ENCODE measurements around the gene MAGEA11.
"Not testable (repeated sequence)": the region's sequence is repeated elsewhere in the genome, so short reads cannot be mapped to it uniquely, and the experiment has no call there.

MAGEA11 gene

DNA sequence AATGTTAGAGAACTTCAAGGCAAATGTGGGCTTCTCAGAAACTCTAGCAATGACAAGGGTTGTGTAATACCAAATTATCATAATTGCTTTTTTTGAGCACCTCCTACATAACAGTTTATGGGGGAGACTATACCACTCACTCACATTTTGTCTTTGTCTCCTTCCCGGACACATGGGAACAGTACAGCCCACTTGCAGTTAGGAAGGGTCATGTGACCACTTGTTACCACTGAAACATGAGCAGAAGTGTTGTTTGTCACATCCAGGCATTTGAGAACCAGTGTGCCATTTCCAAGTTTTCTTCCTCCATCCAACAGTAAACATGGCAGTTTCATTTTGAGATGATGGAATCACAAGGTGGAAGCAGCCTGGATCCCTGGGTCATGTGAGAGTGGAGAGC is 6.9 kb downstream of the MAGEA11 start:
- DNase-seq: no peak

DNA sequence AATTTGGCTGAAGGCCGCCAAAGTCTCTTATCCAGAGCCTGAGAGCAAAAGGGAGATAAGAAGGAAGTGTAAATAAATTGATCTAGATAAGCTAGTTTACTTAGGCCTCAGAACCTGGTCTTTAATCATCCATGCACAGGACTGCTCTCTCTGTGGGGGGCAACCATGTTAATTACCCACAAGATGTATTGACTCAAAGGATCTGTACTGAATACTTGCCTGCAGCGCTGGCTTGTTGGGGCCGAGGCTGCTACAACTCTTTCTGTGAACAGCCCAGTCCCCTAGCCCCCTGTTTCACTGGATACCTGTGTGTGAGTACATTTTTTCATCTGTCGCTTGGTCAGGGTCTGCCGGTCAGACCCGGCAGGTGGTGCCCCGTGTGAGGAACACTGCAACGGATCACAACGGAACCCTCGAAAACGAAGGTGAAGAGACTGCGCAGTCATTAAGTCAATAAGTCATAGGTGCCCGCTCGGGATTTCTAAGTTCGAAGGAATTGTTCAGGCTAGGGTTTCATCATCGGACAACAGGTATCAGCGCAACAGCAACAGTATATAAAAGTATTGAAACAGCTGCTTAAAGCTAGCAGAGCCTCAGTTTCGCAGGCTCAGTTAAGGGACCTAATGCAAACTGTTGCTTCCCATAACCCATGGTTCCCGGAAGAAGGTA is 8.3 kb downstream of the MAGEA11 start:
- no peak for DNase-seq

- DNase-seq: not testable (repeated sequence)
Measured at GRCh38 chrX:149721241-149721640, 9.4 kb downstream of the MAGEA11 start.

GRCh38 chrX:149721778-149722177 is 9.9 kb downstream of the MAGEA11 start:
- no peak for DNase-seq

DNA sequence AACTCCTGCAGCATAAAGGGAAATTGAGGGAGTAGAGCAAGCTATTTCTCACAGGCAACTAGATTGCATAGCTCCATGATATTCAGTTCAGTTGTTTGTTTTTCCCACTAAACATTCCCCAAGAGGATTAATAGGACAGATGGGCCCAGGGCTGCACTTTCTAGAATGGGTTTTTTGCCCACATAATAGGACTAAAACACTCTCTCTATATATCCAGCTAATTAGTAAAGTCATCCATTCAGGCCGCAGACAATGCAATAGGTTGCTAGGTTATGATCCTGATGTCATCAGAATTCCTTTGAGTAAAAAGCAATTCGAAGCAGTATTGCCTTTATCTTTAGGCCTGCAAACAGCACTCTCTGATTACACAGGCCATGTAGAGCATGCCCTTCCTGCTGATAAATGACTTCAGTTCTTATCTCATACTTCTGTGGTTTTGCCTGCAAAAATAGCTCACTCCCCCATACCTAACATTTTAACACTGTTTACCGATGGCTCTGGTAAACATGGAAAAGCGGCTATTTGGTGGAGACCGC is 11.8 kb downstream of the MAGEA11 start:
- DNase-seq: not testable (repeated sequence)

- not testable (repeated sequence) for DNase-seq
Measured at GRCh38 chrX:149727308-149727707, 15.4 kb downstream of the MAGEA11 start.

DNA sequence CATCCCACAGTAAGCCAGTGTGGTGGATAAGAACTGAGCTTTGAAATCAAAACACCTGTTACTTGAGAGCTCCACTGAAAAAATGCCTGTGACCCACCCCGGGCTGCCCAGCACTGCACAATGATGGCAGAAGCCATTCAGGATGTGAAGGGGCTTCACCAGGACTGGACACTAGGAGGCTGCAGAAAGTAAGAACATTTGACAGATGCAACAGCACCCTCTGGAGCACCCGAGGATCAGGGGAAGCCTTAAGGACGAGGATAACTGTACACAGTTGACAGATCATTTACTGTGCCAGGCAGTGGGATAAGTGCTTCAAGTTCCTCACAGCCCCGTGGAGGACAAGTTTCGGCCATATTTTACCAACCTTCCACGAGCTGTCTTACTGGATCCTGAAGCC is 30.4 kb downstream of the MAGEA11 start:
- DNase-seq: not testable (repeated sequence)

DNA sequence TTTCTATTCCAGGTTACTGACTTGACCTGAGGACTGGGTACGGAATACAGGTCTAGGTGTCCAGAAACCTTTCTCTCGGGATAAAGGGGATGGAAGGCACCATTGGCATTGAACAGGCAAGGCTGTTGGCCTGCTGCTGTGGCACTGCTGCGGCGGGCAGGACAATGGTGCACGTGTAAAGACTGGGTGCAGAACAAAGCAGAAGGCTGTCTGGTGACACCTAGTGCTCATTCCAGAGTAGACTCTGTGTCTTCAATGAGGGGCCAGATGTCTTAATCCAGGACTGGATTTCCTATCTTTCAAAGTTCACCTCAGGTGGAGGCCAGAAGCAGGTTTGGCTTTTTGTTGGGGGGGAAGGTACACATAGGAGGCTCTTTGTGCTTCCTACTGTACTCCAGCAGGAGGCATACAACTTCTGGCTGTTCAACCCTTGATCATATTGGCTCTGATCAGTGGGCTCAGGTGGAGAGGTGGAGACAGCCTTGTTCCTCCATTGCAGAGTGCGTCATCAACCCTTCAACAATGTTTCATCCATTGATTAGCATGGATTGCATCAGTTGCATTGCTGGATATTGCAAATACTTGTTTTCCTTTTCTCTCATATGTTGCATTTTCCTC is 34.6 kb downstream of the MAGEA11 start:
- DNase-seq: not testable (repeated sequence)

DNA sequence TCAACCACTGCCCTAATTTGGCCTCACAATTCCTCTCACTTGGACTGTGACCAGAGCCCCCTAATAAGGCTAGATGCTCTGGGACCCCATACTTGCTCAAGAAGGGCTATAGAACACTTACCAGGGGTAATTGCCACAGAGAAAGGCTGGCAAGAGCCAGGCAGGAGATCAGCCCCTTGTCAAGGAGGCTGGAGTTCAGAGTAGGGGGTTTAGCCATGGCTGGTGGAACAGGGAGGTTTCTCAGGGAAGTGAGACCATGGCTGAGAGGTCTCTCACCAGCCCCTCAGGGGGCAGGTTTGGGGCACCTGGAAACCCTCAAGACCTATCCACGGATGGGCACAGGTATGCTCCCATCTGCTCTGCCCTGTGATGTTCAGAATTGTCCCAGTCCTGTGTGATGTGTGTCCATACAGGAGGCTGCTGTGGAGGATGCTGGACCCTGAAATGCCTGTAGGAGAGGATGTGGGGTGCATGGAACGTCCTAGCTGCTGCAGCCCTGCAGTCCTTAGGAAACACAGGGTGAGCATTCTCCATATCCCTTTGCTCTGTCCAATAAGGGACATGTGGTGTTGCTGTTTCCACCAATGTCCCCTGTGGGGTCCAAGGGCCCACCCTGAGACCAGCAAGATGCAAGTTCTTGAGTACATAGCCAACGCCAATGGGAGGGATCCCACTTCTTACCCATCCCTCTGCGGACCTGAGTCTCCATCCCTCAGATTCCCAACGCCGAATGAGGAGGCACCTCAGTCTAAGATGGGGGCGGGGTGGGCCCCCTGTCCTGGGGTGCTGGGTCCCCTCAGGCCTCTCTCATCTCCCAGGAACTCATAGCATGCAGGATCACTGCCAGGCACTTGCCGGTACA is 45.6 kb downstream of the MAGEA11 start:
- no peak for DNase-seq

DNA sequence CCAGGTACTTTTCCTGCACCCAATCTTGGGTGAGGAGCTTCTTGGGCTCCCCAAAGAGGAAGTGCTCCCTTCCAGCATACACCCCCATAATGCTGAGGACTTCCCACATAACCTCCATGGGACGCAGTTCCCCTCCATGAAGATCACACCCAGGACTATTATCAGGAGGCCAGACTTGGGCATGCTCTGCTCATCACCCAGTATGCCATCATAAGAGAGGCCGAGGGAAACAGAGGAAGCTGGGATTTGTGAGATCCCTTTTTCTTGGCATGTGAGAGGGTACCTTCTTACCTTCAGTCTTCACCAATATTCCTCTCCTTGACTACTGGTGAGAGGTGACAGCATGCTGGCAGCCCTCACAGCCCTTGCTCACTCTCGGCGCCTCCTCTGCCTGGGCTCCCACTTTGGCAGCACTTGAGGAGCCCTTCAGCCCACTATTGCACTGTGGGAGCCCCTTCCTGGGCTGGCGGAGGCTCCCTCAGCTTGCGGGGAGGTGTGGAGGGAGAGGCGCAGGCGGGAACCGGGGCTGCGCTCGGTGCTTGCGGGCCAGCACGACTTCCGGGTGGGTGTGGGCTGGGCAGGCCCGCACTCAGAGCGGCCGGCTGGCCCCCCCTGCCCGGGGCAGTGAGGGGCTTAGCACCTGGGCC is 46.3 kb downstream of the MAGEA11 start:
- no peak for DNase-seq

GRCh38 chrX:149758715-149759078 is 46.8 kb downstream of the MAGEA11 start:
- DNase-seq: not testable (repeated sequence)

GRCh38 chrX:149759824-149760223 is 48.0 kb downstream of the MAGEA11 start:
- no peak for DNase-seq

DNA sequence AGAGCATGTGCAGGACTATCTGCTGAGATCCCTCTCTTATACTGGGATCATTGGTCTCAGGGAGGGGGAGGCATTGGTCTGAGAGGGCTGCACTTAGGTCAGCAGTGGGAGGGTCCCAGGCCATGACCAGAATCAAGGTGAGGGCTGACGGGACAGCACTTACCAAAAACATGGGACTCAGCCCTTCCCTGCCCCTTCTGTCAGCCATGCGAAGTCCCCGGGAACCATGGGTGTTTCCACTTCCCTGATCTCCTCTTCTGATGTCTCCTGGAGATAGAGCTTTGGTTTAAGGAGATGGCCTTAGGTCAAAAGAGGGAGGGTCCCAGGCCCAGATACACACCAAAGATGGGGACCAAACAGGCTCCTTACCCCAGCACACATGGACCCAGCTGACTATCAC is 49.1 kb downstream of the MAGEA11 start:
- no peak for DNase-seq

GRCh38 chrX:149761858-149762674 is 50.2 kb downstream of the MAGEA11 start:
- not testable (repeated sequence) for DNase-seq

- no peak for DNase-seq
Measured at GRCh38 chrX:149762696-149763614, 51.1 kb downstream of the MAGEA11 start.

All from NCI-H1694 treated with DMSO at 0.1 percent for 48 hours (cell line).